ENCODE data around the gene SLC44A4. TPM values are rescaled to one million over a fixed set of nuclear protein-coding genes. Genes with fewer than 3 reads are reported as not detected.

Gene SLC44A4
- total and polyA plus RNA-seq, 9 of the 15 experiments (the other 6 are each of a cell fraction or from before 2014, with no cell fraction given): 7.9 to 18.6 (median 11.2) TPM

- peaks cover 25 to 44% of the 10 kb centered on the region in 2 experiments for H3K4me1 ChIP-seq (replicated peaks in 1 of 2; ENCODE audit: control insufficient read depth in 2 of 2, insufficient read depth in 2 of 2, low read length in 2 of 2)
- no TSS peak for BruUV-seq (replicated peaks)
- DNase-seq (ENCODE audit: extremely low read depth in 1 of 4, low spot score in 3 of 4) (peak in 1 of 4 experiments; percentile 65), FAIRE-seq (no peak), ATAC-seq (no peak)
- ChIA-PET CTCF (ENCODE audit: low intra/inter-chr PET ratio) (interaction anchor here (1.9 to 2.8 kb wide), 2 partner anchors 36 to 59 kb away, joined by 10 to 24 read pairs; partner anchors contain the start of gene VARS1), POLR2A (interaction anchor here (0.6 to 13.1 kb wide), 38 partner anchors 10 to 500 kb away, joined by 3 to 229 read pairs (median 4); partner anchors contain the start of genes BAG6, C6orf47, CLIC1 and DDAH2)
- H2AFZ ChIP-seq (ENCODE audit: low read depth, low read length): no peak overlapping the region
- H3K4me2 ChIP-seq (ENCODE audit: insufficient read depth, low read length): peak overlapping the region; percentile 77
- H3K36me3 ChIP-seq (ENCODE audit: control insufficient read depth, insufficient read depth, low read length): peaks cover 35% of the 10 kb centered on the region
- in situ Hi-C loops (cut with MboI): no loop called here
- no peaks in the 10 kb centered on the region; the same call in 1 of the 2 replicates for H3K9me3 ChIP-seq (replicated peaks; ENCODE audit: control insufficient read depth, insufficient read depth, low read depth, low read length)
- no peaks in the 10 kb centered on the region for H3K9me1 ChIP-seq (ENCODE audit: control insufficient read depth, insufficient read depth, low read length)
- H3K4me3 ChIP-seq: peak overlapping the region; percentile 52
- peak overlapping the region; percentile 70 to 85 for H3K9ac ChIP-seq (ENCODE audit: insufficient read depth in 1 of 2, low read depth in 2 of 2, low read length in 2 of 2)
- H3K27me3 ChIP-seq (ENCODE audit: control insufficient read depth in 2 of 2, insufficient read depth in 2 of 2, low read length in 2 of 2): no peaks in the 10 kb centered on the region
- 10% methylated on average over 15 of the region's 15 CpGs for WGBS (ENCODE audit: insufficient coverage, low coverage, missing lambda C conversion rate)
- intact Hi-C loops (cut with micrococcal nuclease): loop anchor here (2.0 kb wide), 1 partner anchor 141 kb away; no protein-coding TSS in a partner anchor
- peaks cover 69% of the 10 kb centered on the region for H3K79me2 ChIP-seq (ENCODE audit: control insufficient read depth, insufficient read depth, low read length)
- peak overlapping the region; percentile 66 for H3K27ac ChIP-seq (ENCODE audit: extremely low read depth, low read depth, low read length)
- peaks cover 7% of the 10 kb centered on the region; the same call in 1 of the 2 replicates for H4K20me1 ChIP-seq (replicated peaks; ENCODE audit: control insufficient read depth, insufficient read depth, low read length)
- TF ChIP-seq DPF2 (IDR thresholded peaks at IDR 0.05): peak; percentile 77
- TF ChIP-seq ZBTB26 (CRISPR knock-in tag; IDR thresholded peaks at IDR 0.05): peak; percentile 52; the same call in 1 of the 2 replicates
- peak; percentile 73 for TF ChIP-seq ELF2 (CRISPR knock-in tag; IDR thresholded peaks at IDR 0.05)
- TF ChIP-seq CAMTA2 (CRISPR knock-in tag; conservative IDR thresholded peaks at IDR 0.05): peak; percentile 91; the same call in 1 of the 2 replicates
- TF ChIP-seq TCF15 (CRISPR knock-in tag; IDR thresholded peaks at IDR 0.05): peak; percentile 63; the same call in 1 of the 2 replicates
- TF ChIP-seq TAL1 (IDR thresholded peaks at IDR 0.05): 0 out of 2 replicates have a peak, but pooled peaks have one; percentile 2
- TF ChIP-seq NKRF (IDR thresholded peaks at IDR 0.05; ENCODE audit: borderline replicate concordance): peak; percentile 37; the same call in 1 of the 2 replicates
- 0 out of 2 replicates have a peak, but pooled peaks have one; percentile 13 for TF ChIP-seq ZBTB43 (CRISPR knock-in tag; IDR thresholded peaks at IDR 0.05)
- peak; percentile 75; the same call in 1 of the 2 replicates for TF ChIP-seq ZC3H4 (CRISPR knock-in tag; IDR thresholded peaks at IDR 0.05; ENCODE audit: borderline replicate concordance)
- no peak for TF ChIP-seq TRIM28 (IDR thresholded peaks at IDR 0.05)
- TF ChIP-seq JUND (IDR thresholded peaks at IDR 0.05; ENCODE audit: borderline replicate concordance, low read depth, low read length): no peak
- peak; percentile 30; the same call in 1 of the 3 replicates for TF ChIP-seq JUND (tag; IDR thresholded peaks at IDR 0.05; ENCODE audit: borderline replicate concordance, low read depth, low read length)
- peak; percentile 75 for TF ChIP-seq SMARCA4 (IDR thresholded peaks at IDR 0.05)
- TF ChIP-seq ZNF589 (CRISPR knock-in tag; IDR thresholded peaks at IDR 0.05; ENCODE audit: low read depth): peak; percentile 60; the same call in 1 of the 2 replicates
Measured at GRCh38 chr6:31831350-31832215, 47.2 kb downstream of the SLC44A4 start.
